ENCODE measurements around the gene NTNG1. TPM values are rescaled to one million over a fixed set of nuclear protein-coding genes. Genes with fewer than 3 reads are reported as not detected.
A peak's percentile ranks its signal among the peaks of the same experiment; 100 is the strongest.

NTNG1 gene
- total RNA-seq, 2 donors from 2014 or later, result 2.5 to 2.6 TPM

DNA sequence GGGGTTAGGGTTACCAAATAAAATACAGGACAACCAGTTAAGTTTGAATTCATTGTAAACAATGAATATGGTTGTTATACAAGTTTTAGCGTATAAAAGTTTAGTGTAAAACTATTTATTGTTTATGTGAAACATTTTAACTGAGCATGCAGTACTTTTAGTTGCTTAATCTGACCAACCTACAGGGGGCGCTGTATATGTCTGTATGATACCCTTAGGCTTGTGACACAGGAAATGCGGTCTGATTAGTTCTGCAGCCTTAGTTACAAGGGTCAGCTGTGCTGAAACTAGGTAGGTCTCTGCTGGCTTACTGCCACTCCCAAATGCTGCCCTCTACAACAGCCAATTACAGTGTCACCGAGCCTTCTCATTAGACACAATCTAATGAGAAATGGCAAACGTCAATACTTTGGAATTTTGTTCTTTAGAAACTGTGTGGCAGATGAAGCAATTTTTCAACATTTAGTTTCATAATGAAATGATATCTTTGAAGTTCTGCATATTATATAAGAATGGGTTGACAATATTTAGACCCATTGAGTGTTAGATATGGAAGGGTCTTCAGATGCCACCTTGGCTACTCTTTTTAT lies 56.2 kb downstream of the NTNG1 start:
- H3K4me1 Mint-ChIP-seq, result peaks cover 10% of the 10 kb centered on the region
- Histone ChIP-seq H3K4me3 (ENCODE audit: low read length) (no peak overlapping the region), H3K9ac (ENCODE audit: extremely low read depth, low read length, poor library complexity, severe bottlenecking) (no peak overlapping the region), H3K9me3 (ENCODE audit: control insufficient read depth, low read length) (peaks cover 4% of the 10 kb centered on the region), H3K27me3 (ENCODE audit: control insufficient read depth, insufficient read depth, low read length, poor library complexity, severe bottlenecking) (no peaks in the 10 kb centered on the region), H3K4me1 (ENCODE audit: control insufficient read depth, insufficient read depth, low read length) (no peaks in the 10 kb centered on the region), H3K27ac (ENCODE audit: low read depth, low read length) (no peak overlapping the region), H3K36me3 (ENCODE audit: control insufficient read depth, insufficient read depth, low read length) (no peaks in the 10 kb centered on the region)
- TF ChIP-seq, protein P1, sequence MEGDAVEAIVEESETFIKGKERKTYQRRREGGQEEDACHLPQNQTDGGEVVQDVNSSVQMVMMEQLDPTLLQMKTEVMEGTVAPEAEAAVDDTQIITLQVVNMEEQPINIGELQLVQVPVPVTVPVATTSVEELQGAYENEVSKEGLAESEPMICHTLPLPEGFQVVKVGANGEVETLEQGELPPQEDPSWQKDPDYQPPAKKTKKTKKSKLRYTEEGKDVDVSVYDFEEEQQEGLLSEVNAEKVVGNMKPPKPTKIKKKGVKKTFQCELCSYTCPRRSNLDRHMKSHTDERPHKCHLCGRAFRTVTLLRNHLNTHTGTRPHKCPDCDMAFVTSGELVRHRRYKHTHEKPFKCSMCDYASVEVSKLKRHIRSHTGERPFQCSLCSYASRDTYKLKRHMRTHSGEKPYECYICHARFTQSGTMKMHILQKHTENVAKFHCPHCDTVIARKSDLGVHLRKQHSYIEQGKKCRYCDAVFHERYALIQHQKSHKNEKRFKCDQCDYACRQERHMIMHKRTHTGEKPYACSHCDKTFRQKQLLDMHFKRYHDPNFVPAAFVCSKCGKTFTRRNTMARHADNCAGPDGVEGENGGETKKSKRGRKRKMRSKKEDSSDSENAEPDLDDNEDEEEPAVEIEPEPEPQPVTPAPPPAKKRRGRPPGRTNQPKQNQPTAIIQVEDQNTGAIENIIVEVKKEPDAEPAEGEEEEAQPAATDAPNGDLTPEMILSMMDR (conservative IDR thresholded peaks at IDR 0.05), result peak; percentile 91
- no peaks in the 10 kb centered on the region for H3K36me3 Mint-ChIP-seq (ENCODE audit: low read depth)
- H3K9me3 Mint-ChIP-seq, result no peaks in the 10 kb centered on the region
- no peak overlapping the region for H3K4me3 Mint-ChIP-seq
- DNase-seq, result peak; percentile 81
- H3K27ac Mint-ChIP-seq, result no peak overlapping the region
- WGBS, 2 experiments (ENCODE audit: insufficient coverage in 1 of 2, insufficient read length in 1 of 2), result 67 to 100% methylated on average over 2 to 5 of the region's 5 CpGs
- H3K27me3 Mint-ChIP-seq (ENCODE audit: insufficient read depth), result no peaks in the 10 kb centered on the region

DNA sequence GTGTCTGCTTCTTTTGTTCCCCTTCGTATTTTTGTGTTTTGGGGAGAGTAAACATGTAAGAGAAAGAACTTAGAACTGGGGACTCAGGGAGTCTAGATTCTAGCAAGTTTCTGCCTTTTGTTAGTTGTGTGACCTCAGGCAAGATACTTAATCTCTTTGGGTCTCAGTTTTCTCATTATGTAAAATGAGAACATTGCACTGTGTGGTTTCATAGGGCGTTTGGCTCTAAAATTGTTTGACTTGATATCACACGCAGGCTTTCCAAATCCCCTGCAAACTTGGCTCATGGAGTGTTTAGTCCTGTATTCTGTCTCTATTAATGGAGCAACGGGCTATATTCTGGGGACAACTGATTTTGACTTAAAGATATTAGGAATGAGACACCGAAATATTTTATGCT lies 57.7 kb downstream of the NTNG1 start:
- 92 to 100% methylated on average over 3 to 5 of the region's 5 CpGs for WGBS, 2 experiments (ENCODE audit: insufficient coverage in 1 of 2, insufficient read length in 1 of 2)
- Histone ChIP-seq H3K27me3 (ENCODE audit: control insufficient read depth, insufficient read depth, low read length, poor library complexity, severe bottlenecking) (no peaks in the 10 kb centered on the region), H3K4me1 (ENCODE audit: control insufficient read depth, insufficient read depth, low read length) (no peaks in the 10 kb centered on the region), H3K36me3 (ENCODE audit: control insufficient read depth, insufficient read depth, low read length) (no peaks in the 10 kb centered on the region), H3K27ac (ENCODE audit: low read depth, low read length) (no peak overlapping the region), H3K9me3 (ENCODE audit: control insufficient read depth, low read length) (peaks cover 9% of the 10 kb centered on the region), H3K9ac (ENCODE audit: extremely low read depth, low read length, poor library complexity, severe bottlenecking) (no peak overlapping the region), H3K4me3 (ENCODE audit: low read length) (no peak overlapping the region)
- Mint-ChIP-seq H3K4me3 (no peak overlapping the region), H3K27me3 (ENCODE audit: insufficient read depth) (no peaks in the 10 kb centered on the region), H3K27ac (no peak overlapping the region), H3K4me1 (peaks cover 10% of the 10 kb centered on the region), H3K9me3 (peaks cover 4% of the 10 kb centered on the region), H3K36me3 (ENCODE audit: low read depth) (no peaks in the 10 kb centered on the region)
- DNase-seq, result no peak
- TF ChIP-seq, protein P1 (conservative IDR thresholded peaks at IDR 0.05), result no peak

DNA sequence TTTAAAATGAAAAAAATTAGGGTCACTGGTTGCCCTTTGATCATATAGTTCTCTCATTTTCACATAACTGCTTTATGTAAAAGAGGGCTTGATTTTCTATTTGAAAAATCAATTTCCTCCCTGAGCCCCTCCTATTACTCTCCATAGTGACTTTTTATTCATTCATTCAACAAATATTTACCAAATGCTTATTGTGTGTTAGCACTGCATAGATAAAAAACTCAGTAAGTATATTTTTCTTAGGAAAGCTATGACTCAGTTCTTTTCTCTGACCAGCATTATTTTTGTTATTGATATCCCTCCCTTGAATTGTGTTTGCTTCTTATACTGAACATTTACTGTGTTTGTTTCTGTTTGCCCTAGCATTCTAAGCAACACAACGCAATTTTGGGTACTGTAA lies 59.8 kb downstream of the NTNG1 start:
- no peak for DNase-seq
- no peaks in the 10 kb centered on the region for H3K36me3 ChIP-seq (ENCODE audit: control insufficient read depth, insufficient read depth, low read length)
- H3K36me3 Mint-ChIP-seq (ENCODE audit: low read depth), result no peaks in the 10 kb centered on the region
- no peak overlapping the region for H3K4me3 ChIP-seq (ENCODE audit: low read length)
- H3K27ac Mint-ChIP-seq, result no peak overlapping the region
- peaks cover 4% of the 10 kb centered on the region for H3K4me1 Mint-ChIP-seq
- peaks cover 4% of the 10 kb centered on the region for H3K9me3 Mint-ChIP-seq
- WGBS, 2 experiments (ENCODE audit: insufficient coverage in 1 of 2, insufficient read length in 1 of 2), result 75% methylated on average over 1 of the region's 1 CpG; no CpG with 5 or more reads in 1 of the 2 experiments
- no peaks in the 10 kb centered on the region for H3K27me3 ChIP-seq (ENCODE audit: control insufficient read depth, insufficient read depth, low read length, poor library complexity, severe bottlenecking)
- H3K27ac ChIP-seq (ENCODE audit: low read depth, low read length), result no peak overlapping the region
- no peaks in the 10 kb centered on the region for H3K27me3 Mint-ChIP-seq (ENCODE audit: insufficient read depth)
- TF ChIP-seq, protein P1 (conservative IDR thresholded peaks at IDR 0.05), result no peak
- peaks cover 9% of the 10 kb centered on the region for H3K9me3 ChIP-seq (ENCODE audit: control insufficient read depth, low read length)
- H3K4me3 Mint-ChIP-seq, result no peak overlapping the region
- no peaks in the 10 kb centered on the region for H3K4me1 ChIP-seq (ENCODE audit: control insufficient read depth, insufficient read depth, low read length)
- H3K9ac ChIP-seq (ENCODE audit: extremely low read depth, low read length, poor library complexity, severe bottlenecking), result no peak overlapping the region
